K562 (cell line): ENCODE data around the gene FMNL3. TPM values are rescaled to one million over a fixed set of nuclear protein-coding genes. Genes with fewer than 3 reads are reported as not detected.

ENCODE experiments used
- ATAC-seq: fragments of 200-7000 bp; cut with Tn5 transposase; 3 replicates; pipeline ENCODE4 v1.9.1; 2020; ENCODE audit warnings: moderate library complexity
- BruUV-seq: library from RNA; stranded (reverse); fragments of 400-500 nt; replicated peaks from 2 replicates; lab custom pipeline; 2021; lab: Mats Ljungman, UMichigan
- CTCF ChIA-PET: fragments of 300-600 bp; formaldehyde crosslinking; extraction: SDS; loops from one replicate; lab custom pipeline; 2021; ENCODE audit warnings: low intra/inter-chr PET ratio; lab: Yijun Ruan, JAX
- POLR2A ChIA-PET: fragments of 300-600, 350-650 bp; sonication (Branson Sonifier 250); formaldehyde crosslinking; extraction: SDS; loops from one replicate; lab custom pipeline; 2021; ENCODE audit warnings: antibody characterized with exemption, inconsistent platforms; lab: Yijun Ruan, JAX
- DNase-seq, 4 experiments: peaks; one replicate each; pipeline versions ENCODE4 v3.0.0 to v3.0.0-alpha.2; 2011 to 2018; ENCODE audit warnings: low spot score in 3 of 4, mixed read lengths in 3 of 4; ENCODE audit errors: extremely low read depth in 1 of 4
- FAIRE-seq: peaks from 2 replicates; lab custom pipeline; 2011; peaks lifted over from hg19 to GRCh38; lab: Jason Lieb, UNC
- H2AFZ ChIP-seq: 2 replicates; pipeline ENCODE4 v1.6.0; 2011; ENCODE audit warnings: low read depth, low read length, control low read depth, inconsistent platforms
- H3K27ac ChIP-seq: fragments of 200-600 bp; 3 replicates; pipeline ENCODE4 v1.8.0; 2011; ENCODE audit warnings: low read depth, mild to moderate bottlenecking, control low read depth, inconsistent platforms, low read length, moderate library complexity, mixed read lengths; ENCODE audit errors: extremely low read depth
- H3K27me3 ChIP-seq, 2 experiments: fragments of 300-600 bp in 1 of 2; 2 replicates in 1 of 2; 3 replicates in 1 of 2; pipeline versions ENCODE4 v1.6.0 to v1.8.0; 2011; ENCODE audit warnings: inconsistent platforms in 2 of 2, low read length in 2 of 2, mild to moderate bottlenecking in 1 of 2, mixed read lengths in 1 of 2, moderate library complexity in 1 of 2; ENCODE audit not compliant: control insufficient read depth in 2 of 2, insufficient read depth in 2 of 2
- H3K36me3 ChIP-seq: fragments of 300-600 bp; 3 replicates; pipeline ENCODE4 v1.8.0; 2011; ENCODE audit warnings: mild to moderate bottlenecking, low read length, inconsistent platforms; ENCODE audit not compliant: control insufficient read depth, insufficient read depth
- H3K4me1 ChIP-seq, 2 experiments: fragments of 200-600 bp in 1 of 2; replicated peaks in 1 of 2; 2 replicates in 1 of 2; 3 replicates in 1 of 2; pipeline versions ENCODE4 v1.5.1 to v1.8.0; 2011; ENCODE audit warnings: inconsistent platforms in 2 of 2, low read length in 2 of 2, mild to moderate bottlenecking in 1 of 2, mixed read lengths in 1 of 2, moderate library complexity in 1 of 2; ENCODE audit not compliant: control insufficient read depth in 2 of 2, insufficient read depth in 2 of 2
- H3K4me2 ChIP-seq: 2 replicates; pipeline ENCODE4 v1.6.1; 2011; ENCODE audit warnings: low read length, control low read depth, inconsistent platforms, mixed read lengths; ENCODE audit not compliant: insufficient read depth
- H3K4me3 ChIP-seq: fragments of 200-600 bp; sonication (generic), shearing (Covaris generic); 2 replicates; pipeline ENCODE4 v1.5.1; 2016; ENCODE audit warnings: control low read depth, inconsistent platforms
- H3K79me2 ChIP-seq: fragments of 200-600 bp; 3 replicates; pipeline ENCODE4 v1.8.0; 2011; ENCODE audit warnings: low read length, inconsistent platforms; ENCODE audit not compliant: control insufficient read depth, insufficient read depth
- H3K9ac ChIP-seq, 2 experiments: 2 replicates each; pipeline versions ENCODE4 v1.6.0 to v1.6.1; 2011; ENCODE audit warnings: low read depth in 2 of 2, low read length in 2 of 2, control low read depth in 1 of 2, inconsistent platforms in 1 of 2, mild to moderate bottlenecking in 1 of 2, mixed read lengths in 1 of 2; ENCODE audit not compliant: insufficient read depth in 1 of 2
- H3K9me1 ChIP-seq: one replicate; pipeline ENCODE4 v1.6.0; 2011; ENCODE audit warnings: inconsistent platforms, mild to moderate bottlenecking, low read length, moderate library complexity; ENCODE audit not compliant: control insufficient read depth, insufficient read depth
- H3K9me3 ChIP-seq: replicated peaks from 2 replicates; pipeline ENCODE4 v1.5.1; 2011; ENCODE audit warnings: low read depth, low read length, inconsistent platforms; ENCODE audit not compliant: control insufficient read depth, insufficient read depth
- H4K20me1 ChIP-seq: replicated peaks from 2 replicates; pipeline ENCODE4 v1.6.1; 2011; ENCODE audit warnings: low read length, inconsistent platforms, mixed read lengths; ENCODE audit not compliant: control insufficient read depth, insufficient read depth
- BRD9 ChIP-seq: fragments of 450-650 bp; IDR thresholded peaks from 2 replicates; pipeline ENCODE4 v1.6.1; 2018; ENCODE audit warnings: low read depth; ENCODE audit not compliant: partially characterized antibody
- DDX20 ChIP-seq: fragments of 450-650 bp; IDR thresholded peaks from 2 replicates; pipeline ENCODE4 v1.6.1; 2016; ENCODE audit warnings: missing genetic modification characterization, low read depth, mild to moderate bottlenecking, missing compliant biosample characterization, moderate library complexity
- ESRRA ChIP-seq: fragments of 450-650 bp; IDR thresholded peaks from 2 replicates; pipeline ENCODE4 v1.6.1; 2014; ENCODE audit warnings: low read depth, mild to moderate bottlenecking, moderate library complexity, borderline replicate concordance
- FOXJ3 ChIP-seq: sonication (generic); formaldehyde crosslinking; IDR thresholded peaks from 2 replicates; pipeline ENCODE4 v1.4.0; 2020; ENCODE audit warnings: mild to moderate bottlenecking, missing genetic modification reagents
- HDAC2 ChIP-seq: fragments of 450-650 bp; IDR thresholded peaks from 2 replicates; pipeline ENCODE4 v1.6.1; 2016; ENCODE audit warnings: mild to moderate bottlenecking
- HIVEP1 ChIP-seq: fragments of 250-450 bp; sonication (Bioruptor Pico); IDR thresholded peaks from 2 replicates; pipeline ENCODE4 v1.4.0; 2020; ENCODE audit warnings: mild to moderate bottlenecking
- IRF9 ChIP-seq: fragments of 450-650 bp; IDR thresholded peaks from 2 replicates; pipeline ENCODE4 v1.6.1; 2016; ENCODE audit warnings: missing biosample characterization, missing genetic modification characterization
- MCM2 ChIP-seq: fragments of 450-650 bp; IDR thresholded peaks from 2 replicates; pipeline ENCODE4 v1.6.1; 2017; ENCODE audit warnings: low read depth, mild to moderate bottlenecking
- PCBP2 ChIP-seq: fragments of 200-400 bp; formaldehyde crosslinking; IDR thresholded peaks from 2 replicates; pipeline ENCODE4 v1.6.1; 2018; ENCODE audit warnings: low read length, low read depth, mild to moderate bottlenecking, moderate library complexity; ENCODE audit not compliant: poor library complexity, severe bottlenecking
- POLR2AphosphoS5 ChIP-seq: IDR thresholded peaks from 2 replicates; pipeline ENCODE4 v1.6.1; 2011; ENCODE audit warnings: mild to moderate bottlenecking, low read depth, low read length, moderate library complexity; ENCODE audit not compliant: control insufficient read depth, insufficient read depth
- RNF2 ChIP-seq: sonication (generic); IDR thresholded peaks from 2 replicates; pipeline ENCODE4 v1.6.1; 2016
- SETDB1 ChIP-seq: IDR thresholded peaks from one replicate; pipeline ENCODE4 v1.6.1; 2012; ENCODE audit warnings: low read length, control low read depth, inconsistent platforms
- ZNF274 ChIP-seq: IDR thresholded peaks from 2 replicates; pipeline ENCODE4 v1.6.1; 2011; ENCODE audit warnings: low read depth, mild to moderate bottlenecking, low read length, moderate library complexity, borderline replicate concordance
- ZNF507 ChIP-seq: conservative IDR thresholded peaks from 2 replicates; pipeline ENCODE4 v1.6.1; 2017; ENCODE audit warnings: missing genetic modification characterization, missing compliant biosample characterization
- WGBS: fragments of 100-300 bp; shearing (Covaris generic); methylation state at CpG from one replicate; pipeline ENCODE4 v1.1.6; 2016; ENCODE audit warnings: low coverage, mixed read lengths; ENCODE audit not compliant: insufficient coverage; ENCODE audit errors: missing lambda C conversion rate; 5-methylcytosine and 5-hydroxymethylcytosine counted together
- in situ Hi-C: fragments of 300-500 bp; cut with MboI; formaldehyde crosslinking; loops from 4 replicates; pipeline ENCODE4 v1.15.0; 2018; ENCODE audit warnings: inconsistent platforms, mixed read lengths
- intact Hi-C: fragments of 100-400 bp; cut with micrococcal nuclease; formaldehyde crosslinking; loops from 2 replicates; pipeline ENCODE4 v1.14.2; 2022
- polyA plus RNA-seq, 8 experiments: library from polyadenylated mRNA; depleted of rRNA in 4 of 8; stranded (reverse) in 5 of 8; unstranded in 3 of 8; fragments of >200 nt; fragmentation: Nextera tagmentation in 2 of 8; fragmentation: Illumina TruSeq in 1 of 8; extraction: Ambion mirVana in 2 of 8; extraction: Trizol in 1 of 8; gene quantifications; 2 replicates each; pipeline versions ENCODE4 v1.2.1 to v1.2.3, GENCODE V29; 2011 to 2014; ENCODE audit warnings: inconsistent platforms in 1 of 8, missing spikeins in 1 of 8
- total RNA-seq, 7 experiments: library from RNA; depleted of rRNA in 6 of 7; stranded (reverse); fragments of >200 nt in 6 of 7; fragmentation: Illumina TruSeq in 2 of 7; extraction: Trizol in 2 of 7; gene quantifications; 2 replicates each; pipeline versions ENCODE4 v1.2.1 to v1.2.3, GENCODE V29; 2011 to 2021; ENCODE audit warnings: low replicate concordance in 1 of 7
- TF ChIP-seq, protein P1 (sequence below): fragments of 450-650 bp; formaldehyde crosslinking; IDR thresholded peaks from 2 replicates; pipeline ENCODE4 v1.4.0; 2022; ENCODE audit warnings: missing genetic modification characterization
- TF ChIP-seq, protein P2 (sequence below): IDR thresholded peaks from 2 replicates; pipeline ENCODE4 v1.6.1; 2011; ENCODE audit warnings: borderline replicate concordance, low read depth, mild to moderate bottlenecking, moderate library complexity, low read length; ENCODE audit not compliant: insufficient read depth, poor library complexity, severe bottlenecking

The FMNL3 gene
- total and polyA plus RNA-seq, 9 of the 15 experiments (the other 6 are each of a cell fraction or from before 2014, with no cell fraction given), result 0.49 to 14.4 (median 6.8) TPM

- Histone ChIP-seq H3K4me2 (no peak overlapping the region), H4K20me1 (no peaks in the 10 kb centered on the region; the same call in 1 of the 2 replicates), H3K9me3 (no peaks in the 10 kb centered on the region), H3K27ac (no peak overlapping the region), H3K4me3 (no peak overlapping the region), H3K79me2 (no peaks in the 10 kb centered on the region), H3K9me1 (no peaks in the 10 kb centered on the region), H3K27me3 (no peaks in the 10 kb centered on the region), H3K9ac (0 out of 4 replicates have a peak overlapping the region, but pooled peaks of 1 of the 2 experiments have one; percentile 3), H3K36me3 (peaks cover 13% of the 10 kb centered on the region; the same call in 2 of the 3 replicates), H2AFZ (no peak overlapping the region), H3K4me1 (peaks cover 0 to 16% of the 10 kb centered on the region in 2 experiments; a peak in 3 of 5 replicates)
- in situ Hi-C loops, result no loop called here
- no peak for ATAC-seq
- intact Hi-C loops, result no loop called here
- CTCF ChIA-PET, result no interaction called here
- FAIRE-seq, result no peak
- DNase-seq, result no peak
- no TSS peak for BruUV-seq
- WGBS, result 83% methylated on average over 11 of the region's 12 CpGs
- POLR2A ChIA-PET, result interaction anchor here (0.5 to 3.4 kb wide), 5 partner anchors 11 to 379 kb away, joined by 3 to 18 read pairs (median 5); no protein-coding TSS in a partner anchor
- TF ChIP-seq IRF9 (no peak), SETDB1 (no peak), ZNF507 (tag) (no peak), PCBP2 (no peak), ZNF274 (no peak), RNF2 (no peak), FOXJ3 (CRISPR knock-in tag) (no peak), HDAC2 (no peak), DDX20 (tag) (no peak), BRD9 (no peak), MCM2 (no peak), HIVEP1 (CRISPR knock-in tag) (no peak), POLR2AphosphoS5 (no peak), ESRRA (no peak)
- TF ChIP-seq, protein P1, sequence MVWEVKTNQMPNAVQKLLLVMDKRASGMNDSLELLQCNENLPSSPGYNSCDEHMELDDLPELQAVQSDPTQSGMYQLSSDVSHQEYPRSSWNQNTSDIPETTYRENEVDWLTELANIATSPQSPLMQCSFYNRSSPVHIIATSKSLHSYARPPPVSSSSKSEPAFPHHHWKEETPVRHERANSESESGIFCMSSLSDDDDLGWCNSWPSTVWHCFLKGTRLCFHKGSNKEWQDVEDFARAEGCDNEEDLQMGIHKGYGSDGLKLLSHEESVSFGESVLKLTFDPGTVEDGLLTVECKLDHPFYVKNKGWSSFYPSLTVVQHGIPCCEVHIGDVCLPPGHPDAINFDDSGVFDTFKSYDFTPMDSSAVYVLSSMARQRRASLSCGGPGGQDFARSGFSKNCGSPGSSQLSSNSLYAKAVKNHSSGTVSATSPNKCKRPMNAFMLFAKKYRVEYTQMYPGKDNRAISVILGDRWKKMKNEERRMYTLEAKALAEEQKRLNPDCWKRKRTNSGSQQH, result no peak
- TF ChIP-seq, protein P2, sequence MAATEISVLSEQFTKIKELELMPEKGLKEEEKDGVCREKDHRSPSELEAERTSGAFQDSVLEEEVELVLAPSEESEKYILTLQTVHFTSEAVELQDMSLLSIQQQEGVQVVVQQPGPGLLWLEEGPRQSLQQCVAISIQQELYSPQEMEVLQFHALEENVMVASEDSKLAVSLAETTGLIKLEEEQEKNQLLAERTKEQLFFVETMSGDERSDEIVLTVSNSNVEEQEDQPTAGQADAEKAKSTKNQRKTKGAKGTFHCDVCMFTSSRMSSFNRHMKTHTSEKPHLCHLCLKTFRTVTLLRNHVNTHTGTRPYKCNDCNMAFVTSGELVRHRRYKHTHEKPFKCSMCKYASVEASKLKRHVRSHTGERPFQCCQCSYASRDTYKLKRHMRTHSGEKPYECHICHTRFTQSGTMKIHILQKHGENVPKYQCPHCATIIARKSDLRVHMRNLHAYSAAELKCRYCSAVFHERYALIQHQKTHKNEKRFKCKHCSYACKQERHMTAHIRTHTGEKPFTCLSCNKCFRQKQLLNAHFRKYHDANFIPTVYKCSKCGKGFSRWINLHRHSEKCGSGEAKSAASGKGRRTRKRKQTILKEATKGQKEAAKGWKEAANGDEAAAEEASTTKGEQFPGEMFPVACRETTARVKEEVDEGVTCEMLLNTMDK, result no peak
These were observed 60.1 kb downstream of the FMNL3 start for GRCh38 chr12:49646871-49647654.
